H9 (cell line): Measurements from ENCODE around the gene L1CAM. TPM values are rescaled to one million over a fixed set of nuclear protein-coding genes. Genes with fewer than 3 reads are reported as not detected.

Experiments
- DNase-seq: peaks from one replicate; pipeline ENCODE4 v3.0.0-alpha.2; 2017
- H2AFZ ChIP-seq: one replicate; pipeline ENCODE4 v1.6.1; 2013; ENCODE audit warnings: mild to moderate bottlenecking, low read length, control low read depth, moderate library complexity
- H2AK5ac ChIP-seq: 2 replicates; pipeline ENCODE4 v1.6.1; 2013; ENCODE audit warnings: low read length, control low read depth, mixed read lengths; ENCODE audit not compliant: insufficient read length
- H2BK120ac ChIP-seq: one replicate; pipeline ENCODE4 v1.6.1; 2013; ENCODE audit warnings: low read depth, mild to moderate bottlenecking, low read length, control low read depth, inconsistent platforms; ENCODE audit not compliant: poor library complexity, severe bottlenecking
- H2BK12ac ChIP-seq: 2 replicates; pipeline ENCODE4 v1.6.1; 2013; ENCODE audit warnings: low read length, control low read depth, mixed read lengths, low read depth; ENCODE audit not compliant: insufficient read length
- H2BK15ac ChIP-seq: 2 replicates; pipeline ENCODE4 v1.6.1; 2013; ENCODE audit warnings: low read depth, low read length, control low read depth
- H2BK20ac ChIP-seq: one replicate; pipeline ENCODE4 v1.6.1; 2013; ENCODE audit warnings: low read depth, mild to moderate bottlenecking, low read length, control low read depth, inconsistent platforms; ENCODE audit not compliant: poor library complexity, severe bottlenecking
- H2BK5ac ChIP-seq: 2 replicates; pipeline ENCODE4 v1.6.1; 2013; ENCODE audit warnings: low read length, control low read depth, mixed read lengths; ENCODE audit not compliant: insufficient read length
- H3K14ac ChIP-seq: 2 replicates; pipeline ENCODE4 v1.6.1; 2013; ENCODE audit warnings: low read length, control low read depth; ENCODE audit not compliant: insufficient read depth
- H3K18ac ChIP-seq: 2 replicates; pipeline ENCODE4 v1.6.1; 2013; ENCODE audit warnings: low read depth, mild to moderate bottlenecking, mixed read lengths, low read length, control low read depth; ENCODE audit not compliant: insufficient read length
- H3K23ac ChIP-seq: 2 replicates; pipeline ENCODE4 v1.6.1; 2013; ENCODE audit warnings: low read length, control low read depth, mixed read lengths, low read depth; ENCODE audit not compliant: insufficient read length
- H3K23me2 ChIP-seq: 2 replicates; pipeline ENCODE4 v1.6.1; 2013; ENCODE audit warnings: low read depth, mild to moderate bottlenecking, mixed read lengths, low read length, control low read depth; ENCODE audit not compliant: insufficient read length, poor library complexity, severe bottlenecking
- H3K27ac ChIP-seq: 2 replicates; pipeline ENCODE4 v1.5.1; 2013; ENCODE audit warnings: low read length, control low read depth, mixed read lengths, low read depth; ENCODE audit not compliant: insufficient read length
- H3K27me3 ChIP-seq: 2 replicates; pipeline ENCODE4 v1.6.1; 2013; ENCODE audit warnings: low read length, control low read depth, inconsistent platforms; ENCODE audit not compliant: insufficient read depth
- H3K4ac ChIP-seq: 2 replicates; pipeline ENCODE4 v1.6.1; 2013; ENCODE audit warnings: low read depth, mild to moderate bottlenecking, control low read depth, inconsistent platforms, low read length, moderate library complexity
- H3K4me1 ChIP-seq: 2 replicates; pipeline ENCODE4 v1.6.1; 2013; ENCODE audit warnings: low read length, control low read depth, inconsistent platforms; ENCODE audit not compliant: insufficient read depth
- H3K4me2 ChIP-seq: 2 replicates; pipeline ENCODE4 v1.6.1; 2013; ENCODE audit warnings: low read length, control low read depth, mixed read lengths; ENCODE audit not compliant: insufficient read length, insufficient read depth
- H3K56ac ChIP-seq: 2 replicates; pipeline ENCODE4 v1.6.1; 2013; ENCODE audit warnings: low read depth, mild to moderate bottlenecking, mixed read lengths, low read length, control low read depth; ENCODE audit not compliant: insufficient read length
- H3K79me1 ChIP-seq: 2 replicates; pipeline ENCODE4 v1.6.1; 2013; ENCODE audit warnings: low read depth, mild to moderate bottlenecking, moderate library complexity, low read length, control low read depth, inconsistent platforms; ENCODE audit not compliant: insufficient read depth, poor library complexity, severe bottlenecking
- H3K79me2 ChIP-seq: 2 replicates; pipeline ENCODE4 v1.6.1; 2013; ENCODE audit warnings: low read length, control low read depth, inconsistent platforms; ENCODE audit not compliant: insufficient read depth
- H3K9ac ChIP-seq: 2 replicates; pipeline ENCODE4 v1.6.1; 2013; ENCODE audit warnings: low read length, control low read depth, mixed read lengths; ENCODE audit not compliant: insufficient read length; ENCODE audit errors: extremely low read depth
- H3K9me3 ChIP-seq: one replicate; pipeline ENCODE4 v1.6.1; 2013; ENCODE audit warnings: low read depth, low read length, inconsistent platforms; ENCODE audit not compliant: control insufficient read depth
- H3T11ph ChIP-seq: one replicate; pipeline ENCODE4 v1.6.1; 2013; ENCODE audit warnings: mild to moderate bottlenecking, low read length, control low read depth, inconsistent platforms
- H4K20me1 ChIP-seq: one replicate; pipeline ENCODE4 v1.6.1; 2013; ENCODE audit not compliant: control insufficient read depth, insufficient read length, insufficient read depth
- H4K5ac ChIP-seq: 2 replicates; pipeline ENCODE4 v1.6.1; 2013; ENCODE audit warnings: low read depth, mild to moderate bottlenecking, mixed read lengths, low read length, control low read depth; ENCODE audit not compliant: insufficient read length
- H4K8ac ChIP-seq: replicated peaks from 2 replicates; pipeline ENCODE4 v1.6.1; 2013; ENCODE audit warnings: low read length, control low read depth, mixed read lengths, low read depth; ENCODE audit not compliant: insufficient read length
- H4K91ac ChIP-seq: 2 replicates; pipeline ENCODE4 v1.6.1; 2013; ENCODE audit warnings: low read depth, mild to moderate bottlenecking, moderate library complexity, mixed read lengths, low read length, control low read depth; ENCODE audit not compliant: insufficient read length
- H3K27ac Mint-ChIP-seq, 3 experiments: 2 replicates in 2 of 3; 3 replicates in 1 of 3; pipeline ENCODE4 v1.8.0; 2020 to 2021; ENCODE audit warnings: mixed read lengths in 3 of 3, mild to moderate bottlenecking in 1 of 3, moderate library complexity in 1 of 3
- H3K27me3 Mint-ChIP-seq: 2 replicates; pipeline ENCODE4 v1.8.0; 2021; ENCODE audit warnings: low read depth, mild to moderate bottlenecking, moderate library complexity, mixed read lengths
- H3K36me3 Mint-ChIP-seq, 3 experiments: 2 replicates in 2 of 3; 3 replicates in 1 of 3; pipeline ENCODE4 v1.8.0; 2020 to 2021; ENCODE audit warnings: low read depth in 3 of 3, mixed read lengths in 3 of 3; ENCODE audit not compliant: insufficient read depth in 1 of 3
- H3K4me1 Mint-ChIP-seq, 2 experiments: 2 replicates each; pipeline ENCODE4 v1.8.0; 2020; ENCODE audit warnings: mixed read lengths in 2 of 2
- H3K4me3 Mint-ChIP-seq, 2 experiments: 2 replicates in 1 of 2; 3 replicates in 1 of 2; pipeline ENCODE4 v1.8.0; 2020 to 2021; ENCODE audit warnings: mild to moderate bottlenecking in 2 of 2, mixed read lengths in 2 of 2, moderate library complexity in 1 of 2
- H3K9me3 Mint-ChIP-seq, 2 experiments: 2 replicates in 1 of 2; 3 replicates in 1 of 2; pipeline ENCODE4 v1.8.0; 2020; ENCODE audit warnings: mild to moderate bottlenecking in 2 of 2, mixed read lengths in 2 of 2, moderate library complexity in 1 of 2
- WGBS: extraction: QIAGEN DNeasy Blood & Tissue Kit; methylation state at CpG from one replicate; pipeline ENCODE4 v1.1.7; 2013; ENCODE audit warnings: missing lambda C conversion rate, low lambda C conversion rate, mixed read lengths; ENCODE audit not compliant: insufficient read length; ENCODE audit errors: extremely low coverage; 5-methylcytosine and 5-hydroxymethylcytosine counted together
- total RNA-seq: library from RNA; stranded (reverse); gene quantifications from 2 replicates; pipeline ENCODE4 v1.2.1, GENCODE V29; 2021
- TF ChIP-seq, protein P1 (sequence below): fragments of 200-600 bp; sonication (generic); conservative IDR thresholded peaks from 3 replicates; pipeline ENCODE4 v1.8.0; 2021; ENCODE audit warnings: antibody characterized with exemption, mild to moderate bottlenecking

Gene L1CAM
- total RNA-seq, 1 experiment from 2014 or later, result 22.7 TPM

DNA sequence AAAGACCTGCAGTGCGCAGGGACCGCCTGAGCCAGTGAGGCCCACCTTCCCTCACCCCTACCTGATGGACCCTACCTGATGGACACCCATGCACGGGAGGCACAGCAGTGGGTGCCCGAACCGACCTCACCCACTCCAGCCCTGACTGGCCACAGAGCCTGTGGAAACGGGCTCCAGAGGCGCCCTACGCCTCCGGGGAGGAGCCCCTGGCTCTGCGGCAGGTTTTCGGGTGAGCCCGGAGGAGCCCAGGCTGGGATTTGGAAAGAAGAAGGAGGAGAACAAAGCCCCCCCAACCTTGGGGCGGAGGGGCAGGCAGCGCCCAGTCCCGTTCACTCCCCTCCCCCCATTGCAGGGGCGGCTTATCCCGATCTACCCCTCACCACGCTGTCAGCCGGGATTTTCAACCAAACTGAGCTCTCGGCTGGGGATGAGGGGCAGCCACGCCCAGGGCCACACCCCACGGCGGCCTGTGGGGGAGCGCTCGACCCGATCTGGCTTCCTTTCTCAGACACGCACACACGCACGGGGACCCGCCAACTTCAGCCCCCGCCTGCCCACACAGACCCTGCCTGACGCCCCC is 675 bp downstream of the L1CAM start:
- no peak overlapping the region for H2BK120ac ChIP-seq
- H3K79me2 ChIP-seq, result no peaks in the 10 kb centered on the region
- H4K91ac ChIP-seq, result no peak overlapping the region
- H3K56ac ChIP-seq, result no peak overlapping the region
- WGBS, result no CpG with 5 or more reads among the region's 32 CpGs
- H4K5ac ChIP-seq, result no peak overlapping the region
- H3K9me3 ChIP-seq, result peaks cover 12% of the 10 kb centered on the region
- no peak overlapping the region for H2BK5ac ChIP-seq
- H2BK12ac ChIP-seq, result no peak overlapping the region
- H3K27ac ChIP-seq, result no peak overlapping the region
- Mint-ChIP-seq H3K9me3 (peaks cover 47 to 68% of the 10 kb centered on the region in 2 experiments), H3K27ac (no peak overlapping the region), H3K27me3 (peaks cover 29% of the 10 kb centered on the region), H3K4me1 (peaks cover 9 to 30% of the 10 kb centered on the region in 2 experiments), H3K36me3 (peaks cover 4 to 14% (median 11%) of the 10 kb centered on the region in 3 experiments; a peak in 6 of 7 replicates), H3K4me3 (peak overlapping the region; percentile 59 to 81)
- H4K20me1 ChIP-seq, result no peaks in the 10 kb centered on the region
- peaks cover 4% of the 10 kb centered on the region for H3K23me2 ChIP-seq
- H3K23ac ChIP-seq, result no peak overlapping the region
- no peak overlapping the region for H2BK15ac ChIP-seq
- no peak overlapping the region for H2AK5ac ChIP-seq
- DNase-seq, result no peak
- TF ChIP-seq, protein P1, sequence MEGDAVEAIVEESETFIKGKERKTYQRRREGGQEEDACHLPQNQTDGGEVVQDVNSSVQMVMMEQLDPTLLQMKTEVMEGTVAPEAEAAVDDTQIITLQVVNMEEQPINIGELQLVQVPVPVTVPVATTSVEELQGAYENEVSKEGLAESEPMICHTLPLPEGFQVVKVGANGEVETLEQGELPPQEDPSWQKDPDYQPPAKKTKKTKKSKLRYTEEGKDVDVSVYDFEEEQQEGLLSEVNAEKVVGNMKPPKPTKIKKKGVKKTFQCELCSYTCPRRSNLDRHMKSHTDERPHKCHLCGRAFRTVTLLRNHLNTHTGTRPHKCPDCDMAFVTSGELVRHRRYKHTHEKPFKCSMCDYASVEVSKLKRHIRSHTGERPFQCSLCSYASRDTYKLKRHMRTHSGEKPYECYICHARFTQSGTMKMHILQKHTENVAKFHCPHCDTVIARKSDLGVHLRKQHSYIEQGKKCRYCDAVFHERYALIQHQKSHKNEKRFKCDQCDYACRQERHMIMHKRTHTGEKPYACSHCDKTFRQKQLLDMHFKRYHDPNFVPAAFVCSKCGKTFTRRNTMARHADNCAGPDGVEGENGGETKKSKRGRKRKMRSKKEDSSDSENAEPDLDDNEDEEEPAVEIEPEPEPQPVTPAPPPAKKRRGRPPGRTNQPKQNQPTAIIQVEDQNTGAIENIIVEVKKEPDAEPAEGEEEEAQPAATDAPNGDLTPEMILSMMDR, result no peak
- H3K18ac ChIP-seq, result no peak overlapping the region
- no peak overlapping the region for H2BK20ac ChIP-seq
- no peak overlapping the region for H3K14ac ChIP-seq
- H3K4ac ChIP-seq, result no peak overlapping the region
- H3K9ac ChIP-seq, result no peak overlapping the region
- no peak overlapping the region for H3T11ph ChIP-seq
- H2AFZ ChIP-seq, result no peak overlapping the region
- peak overlapping the region; percentile 7 for H3K4me2 ChIP-seq
- H4K8ac ChIP-seq, result no peak overlapping the region
- no peaks in the 10 kb centered on the region for H3K4me1 ChIP-seq
- H3K79me1 ChIP-seq, result no peaks in the 10 kb centered on the region
- H3K27me3 ChIP-seq, result no peaks in the 10 kb centered on the region
